H1 (cell line): Measurements from ENCODE around the gene SLCO2A1.

Experiments
- CEBPB ChIP-seq: IDR thresholded peaks from 2 replicates; pipeline ENCODE4 v1.6.1; 2012; ENCODE audit warnings: low read depth, low read length
- CTCF ChIP-seq, 3 experiments: IDR thresholded peaks; 1 replicate in 2 of 3; 2 replicates in 1 of 3; pipeline versions ENCODE4 v1.5.1 to v1.6.1; 2011; ENCODE audit warnings: low read length in 3 of 3, mild to moderate bottlenecking in 3 of 3, inconsistent platforms in 2 of 3, low read depth in 1 of 3, moderate library complexity in 1 of 3; ENCODE audit not compliant: insufficient read depth in 1 of 3; ENCODE audit errors: control extremely low read depth in 1 of 3
- EZH2 ChIP-seq: fragments of 200-600 bp; sonication (generic); IDR thresholded peaks from 2 replicates; pipeline ENCODE4 v1.7.1; 2012; ENCODE audit warnings: low read depth, mild to moderate bottlenecking, moderate library complexity, low read length, inconsistent platforms; ENCODE audit not compliant: severe bottlenecking
- GTF2F1 ChIP-seq: IDR thresholded peaks from 2 replicates; pipeline ENCODE4 v1.6.1; 2012; ENCODE audit warnings: low read depth, low read length, improper control_type of control experiment, borderline replicate concordance
- HDAC2 ChIP-seq, 2 experiments: fragments of 300-600 bp in 1 of 2; sonication (generic) in 1 of 2; IDR thresholded peaks; 2 replicates each; pipeline ENCODE4 v1.6.1; 2011 to 2012; ENCODE audit warnings: low read depth in 2 of 2, low read length in 2 of 2, mild to moderate bottlenecking in 2 of 2, moderate library complexity in 2 of 2, borderline replicate concordance in 1 of 2, inconsistent platforms in 1 of 2
- KDM5A ChIP-seq: fragments of 200-600 bp; IDR thresholded peaks from 2 replicates; pipeline ENCODE4 v1.7.1; 2012; ENCODE audit warnings: mild to moderate bottlenecking, low read length, inconsistent platforms, mixed read lengths
- POLR2A ChIP-seq, 2 experiments: IDR thresholded peaks; 1 replicate in 1 of 2; 2 replicates in 1 of 2; pipeline ENCODE4 v1.6.1; 2011; ENCODE audit warnings: low read depth in 2 of 2, low read length in 2 of 2, mild to moderate bottlenecking in 2 of 2; ENCODE audit errors: control extremely low read depth in 1 of 2
- POLR2AphosphoS5 ChIP-seq: IDR thresholded peaks from 2 replicates; pipeline ENCODE4 v1.6.1; 2011; ENCODE audit warnings: low read depth, low read length
- RFX5 ChIP-seq: IDR thresholded peaks from 2 replicates; pipeline ENCODE4 v1.6.1; 2011; ENCODE audit warnings: low read depth, low read length, improper control_type of control experiment, borderline replicate concordance
- SIN3A ChIP-seq, 2 experiments: IDR thresholded peaks in 1 of 2; conservative IDR thresholded peaks in 1 of 2; 2 replicates each; pipeline ENCODE4 v1.6.1; 2011 to 2012; ENCODE audit warnings: low read length in 2 of 2, improper control_type of control experiment in 1 of 2, low read depth in 1 of 2, mild to moderate bottlenecking in 1 of 2
- SIRT6 ChIP-seq: IDR thresholded peaks from one replicate; pipeline ENCODE4 v1.7.1; 2012; ENCODE audit warnings: low read length, inconsistent platforms
- SUZ12 ChIP-seq: fragments of 200-600 bp; sonication (generic); IDR thresholded peaks from 2 replicates; pipeline ENCODE4 v1.6.1; 2012; ENCODE audit warnings: mild to moderate bottlenecking, inconsistent platforms, low read length, moderate library complexity, mixed read lengths
- TCF12 ChIP-seq: IDR thresholded peaks from 2 replicates; pipeline ENCODE4 v1.6.1; 2011; ENCODE audit warnings: low read depth, mild to moderate bottlenecking, low read length

- no peak for TF ChIP-seq EZH2
- TF ChIP-seq CEBPB, result no peak
- no peak for TF ChIP-seq TCF12
- no peak for TF ChIP-seq POLR2A (IDR thresholded peaks at IDR 0.05; ENCODE audit: control extremely low read depth in 1 of 2, low read depth in 2 of 2, low read length in 2 of 2)
- no peak for TF ChIP-seq HDAC2 (IDR thresholded peaks at IDR 0.05; ENCODE audit: borderline replicate concordance in 1 of 2, low read depth in 2 of 2, low read length in 2 of 2)
- TF ChIP-seq RFX5, result no peak
- TF ChIP-seq POLR2AphosphoS5, result no peak
- no peak for TF ChIP-seq SUZ12
- no peak for TF ChIP-seq SIRT6
- TF ChIP-seq CTCF (IDR thresholded peaks at IDR 0.05; ENCODE audit: control extremely low read depth in 1 of 3, insufficient read depth in 1 of 3, low read depth in 1 of 3, low read length in 3 of 3), result no peak
- TF ChIP-seq SIN3A (conservative IDR thresholded peaks at IDR 0.05 in 1 of 2, IDR thresholded peaks at IDR 0.05 in 1 of 2; ENCODE audit: low read depth in 1 of 2, low read length in 2 of 2), result no peak
- no peak for TF ChIP-seq KDM5A
- no peak for TF ChIP-seq GTF2F1
These were observed 62.8 kb downstream of the SLCO2A1 start for GRCh38 chr3:133966954-133967353.
